Endometrial microvascular endothelial cells (primary cell): ENCODE results near the gene CPA1. TPM values are rescaled to one million over a fixed set of nuclear protein-coding genes. Genes with fewer than 3 reads are reported as not detected.

Source experiments
- in situ Hi-C: cut with HindIII; loops from 2 replicates; pipeline ENCODE4 v1.10.0; 2017; ENCODE audit warnings: low sequenced_read_pairs, low pct_unique_long_range_greater_than_20kb; ENCODE audit errors: inconsistent ontology term
- total RNA-seq: library from RNA; depleted of rRNA; stranded (reverse); fragments of >200 nt; gene quantifications from one replicate; pipeline ENCODE4 v1.2.3, GENCODE V29; 2015; ENCODE audit errors: inconsistent ontology term

Gene CPA1
- total RNA-seq, 1 donor from 2014 or later, result not detected

DNA sequence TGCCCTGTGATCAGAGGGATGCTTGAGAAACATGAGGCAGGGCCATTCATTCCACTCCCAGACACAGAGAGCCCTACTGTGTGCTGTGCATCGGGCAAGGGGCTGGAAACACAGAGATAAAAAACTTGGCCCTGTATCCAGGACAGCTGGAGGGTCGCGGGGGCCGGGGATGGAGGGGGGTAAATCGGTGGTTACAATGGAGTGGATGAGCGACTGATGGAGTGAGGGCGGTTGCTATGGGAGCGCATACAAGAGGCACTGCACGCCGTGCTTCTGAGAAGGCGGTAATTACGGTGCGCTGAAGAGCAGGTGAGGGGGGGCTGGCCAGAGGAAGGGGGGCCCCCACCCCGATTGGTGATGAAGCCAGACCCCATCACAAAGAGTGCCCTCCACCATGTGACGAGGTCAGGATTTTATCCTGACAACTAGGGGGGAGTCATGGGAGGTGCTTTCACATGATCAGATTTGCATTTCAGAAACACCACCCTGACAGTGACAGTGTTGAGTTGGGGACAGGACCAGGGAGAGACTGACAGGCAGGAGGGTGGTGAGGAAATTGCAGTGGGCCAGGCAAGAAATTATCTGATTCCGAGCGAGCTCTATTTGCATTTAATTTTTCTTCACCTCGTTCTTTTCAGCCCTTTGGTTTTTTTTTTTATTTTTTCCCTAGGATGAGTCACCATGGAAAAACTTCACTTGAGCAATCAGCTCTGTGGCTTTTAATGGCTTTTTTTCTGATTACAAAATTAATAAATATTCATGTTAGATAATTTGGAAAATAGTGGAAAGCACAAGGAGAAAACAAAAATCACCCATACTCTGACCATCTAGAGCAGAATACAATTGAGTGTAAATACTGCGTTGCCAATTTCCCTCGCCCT is 27.9 kb upstream of the CPA1 start:
- in situ Hi-C loops, result no loop called here

DNA sequence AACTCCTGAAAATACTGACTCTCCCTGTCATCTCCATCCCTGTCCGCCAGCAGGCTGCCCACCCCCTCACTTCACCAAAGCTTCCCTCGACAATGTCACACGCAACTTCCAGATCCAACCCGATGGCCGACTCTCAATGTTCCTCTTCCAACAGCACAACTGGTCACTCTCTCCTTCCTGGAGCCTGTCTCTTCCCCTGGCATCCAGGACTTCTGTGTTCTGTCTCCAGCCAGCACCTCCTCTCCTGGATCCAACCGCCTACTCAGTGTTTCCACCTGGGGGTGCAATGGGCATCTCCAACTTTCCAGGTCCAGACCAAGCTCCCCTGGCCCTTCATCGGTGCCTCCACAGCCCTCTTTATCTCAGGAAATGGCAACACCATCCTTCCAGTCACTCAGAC is 27.1 kb upstream of the CPA1 start:
- in situ Hi-C loops, result no loop called here

DNA sequence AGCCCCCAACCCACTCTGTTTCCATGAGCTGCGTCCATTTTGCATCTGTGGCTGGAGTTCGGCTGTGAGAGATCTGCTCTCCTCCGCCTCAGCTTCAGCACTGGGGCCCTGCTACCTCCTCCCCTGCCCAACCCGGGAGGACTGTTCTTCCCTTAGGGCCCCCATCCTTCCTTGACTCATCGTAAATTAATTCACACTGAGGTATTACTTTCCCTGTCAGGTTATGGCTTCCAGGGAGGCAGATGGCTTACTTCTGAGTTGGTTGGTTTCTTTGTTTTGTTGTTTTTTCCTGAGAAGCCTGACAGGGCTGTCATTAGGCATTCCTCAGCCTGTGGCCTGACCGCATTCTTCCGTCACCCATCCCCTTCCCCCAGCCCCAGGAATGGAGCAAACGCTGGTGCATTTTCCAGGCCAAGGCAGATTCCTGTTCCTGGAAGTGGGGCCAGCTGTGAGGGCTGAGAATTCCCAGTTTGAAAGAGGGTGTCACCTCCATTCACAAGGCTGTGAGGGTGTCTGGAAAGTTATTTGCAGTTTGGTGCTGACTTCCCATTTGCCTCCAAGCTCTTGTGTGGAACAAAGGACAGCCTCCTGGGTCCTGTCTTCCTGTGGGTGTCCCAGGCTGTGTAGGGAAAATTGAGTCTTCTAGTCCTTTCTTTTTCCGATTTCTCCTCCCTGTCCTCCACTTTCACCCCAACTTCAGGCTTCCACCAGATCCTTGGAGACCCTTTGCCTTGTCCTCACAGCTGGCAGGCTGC is 24.0 kb upstream of the CPA1 start:
- in situ Hi-C loops, result no loop called here

DNA sequence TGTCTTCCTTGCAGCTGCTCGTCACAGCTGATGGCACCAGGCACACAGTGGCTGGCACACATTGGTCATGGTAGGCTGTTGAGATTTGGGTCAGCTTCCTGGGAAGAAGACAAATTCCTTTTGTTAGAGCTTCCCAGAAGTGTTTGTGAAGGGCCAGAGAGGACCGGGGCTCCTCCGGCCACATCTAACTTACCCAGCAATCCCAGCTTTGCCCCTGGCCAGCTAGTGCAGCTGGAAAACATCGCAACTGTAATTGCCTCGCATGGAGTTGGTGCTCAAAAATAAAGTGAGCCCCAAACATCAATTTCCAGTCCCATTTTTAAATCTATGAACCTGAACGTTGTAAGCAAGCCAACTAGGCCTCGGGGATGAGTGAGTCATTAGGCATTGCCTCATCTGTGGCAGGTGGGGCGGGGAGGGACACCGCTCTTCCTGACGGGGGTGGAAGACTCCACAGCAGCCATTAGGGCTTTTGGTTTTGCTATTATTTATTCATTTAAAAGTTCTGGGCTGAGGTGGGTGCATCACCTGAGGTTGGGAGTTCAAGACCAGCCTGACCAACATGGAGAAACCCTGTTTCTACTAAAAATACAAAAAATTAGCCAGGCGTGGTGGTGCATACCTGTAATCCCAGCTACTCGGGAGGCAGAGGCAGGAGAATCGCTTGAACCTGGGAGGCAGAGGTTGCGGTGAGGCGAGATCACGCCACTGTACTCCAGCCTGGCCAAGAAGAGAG is 23.2 kb upstream of the CPA1 start:
- in situ Hi-C loops, result no loop called here

DNA sequence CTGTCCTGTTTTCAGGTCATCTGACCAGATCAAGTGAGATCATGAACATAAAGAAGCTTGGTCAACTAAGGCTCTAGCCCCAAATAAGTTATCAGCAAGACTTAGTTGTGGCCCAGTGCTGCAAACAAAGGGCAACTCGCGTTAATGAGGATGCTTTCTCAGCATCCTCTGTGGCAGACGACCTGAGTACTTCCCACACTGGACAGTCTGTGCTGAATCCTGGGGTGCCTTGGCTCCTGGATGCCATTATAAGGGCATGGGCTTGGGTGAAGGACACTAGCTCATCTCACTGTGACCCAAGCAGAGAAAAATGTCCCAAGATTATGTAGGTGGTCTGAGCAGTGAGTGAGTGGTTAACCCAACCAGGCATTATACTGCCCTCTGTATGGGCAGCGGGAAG is 21.8 kb upstream of the CPA1 start:
- in situ Hi-C loops, result no loop called here

DNA sequence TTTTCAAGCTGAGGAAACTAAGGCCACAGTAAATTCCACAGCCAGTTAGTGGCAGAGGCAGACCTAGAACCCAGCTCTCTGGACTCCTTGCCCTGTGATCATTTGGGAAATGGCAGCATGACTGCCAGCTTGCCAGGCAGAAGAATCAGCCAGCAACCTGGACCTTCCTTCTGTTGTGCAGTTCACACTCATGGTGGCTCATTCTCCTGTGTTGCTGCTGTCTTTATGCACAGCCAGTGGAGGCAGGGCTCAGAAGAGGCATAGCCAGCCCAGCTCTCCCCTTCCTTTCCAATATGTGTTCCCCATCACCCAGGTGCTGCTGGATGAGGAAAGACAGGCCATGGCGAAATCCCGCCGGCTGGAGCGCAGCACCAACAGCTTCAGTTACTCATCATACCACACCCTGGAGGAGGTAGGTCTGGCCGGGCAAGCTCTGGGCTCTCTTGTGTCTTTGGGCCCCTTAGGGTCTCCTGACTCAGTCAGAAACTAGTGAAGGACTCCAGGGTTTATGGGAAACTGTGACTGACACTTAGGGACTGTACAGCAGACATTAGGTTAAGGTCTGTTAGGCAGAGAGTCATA is 20.9 kb upstream of the CPA1 start:
- in situ Hi-C loops, result no loop called here

DNA sequence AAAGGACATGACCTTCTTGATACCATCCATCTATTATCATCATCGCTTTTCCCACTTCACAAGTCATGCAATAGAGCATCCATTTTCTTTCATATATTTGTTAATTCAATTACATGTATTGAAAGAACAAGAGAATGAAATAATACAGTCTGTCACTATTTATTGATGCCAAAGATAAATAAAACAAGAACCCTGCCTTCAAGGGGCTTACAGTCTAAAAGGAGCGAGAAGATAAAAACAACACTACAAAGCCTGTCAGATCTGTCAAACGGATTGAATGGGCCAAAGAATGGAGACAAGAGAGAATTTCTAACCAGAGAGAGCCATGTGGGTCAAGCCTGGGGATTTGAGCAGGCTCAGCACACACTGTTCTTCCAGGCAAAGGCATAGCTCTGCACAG is 19.8 kb upstream of the CPA1 start:
- in situ Hi-C loops, result no loop called here

DNA sequence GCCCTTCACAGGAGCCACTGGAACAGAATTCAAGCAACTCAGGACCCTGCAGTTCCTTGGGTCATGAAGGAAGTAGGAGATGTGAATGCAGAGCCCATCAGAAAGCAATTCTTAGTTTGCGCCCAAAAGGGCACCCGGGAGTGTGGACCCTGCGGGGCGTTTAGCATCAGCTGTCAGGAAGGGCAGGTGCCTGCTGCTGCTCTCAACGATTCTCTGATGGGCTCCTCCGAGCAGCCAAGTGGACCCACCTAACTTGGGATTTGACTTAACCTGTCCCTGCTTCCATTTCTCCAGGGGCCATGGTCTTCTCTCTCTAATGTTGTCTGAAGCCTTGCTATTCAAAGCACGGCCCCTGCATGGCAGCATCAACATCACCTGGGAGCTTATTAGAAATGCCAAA is 18.6 kb upstream of the CPA1 start:
- in situ Hi-C loops, result no loop called here

DNA sequence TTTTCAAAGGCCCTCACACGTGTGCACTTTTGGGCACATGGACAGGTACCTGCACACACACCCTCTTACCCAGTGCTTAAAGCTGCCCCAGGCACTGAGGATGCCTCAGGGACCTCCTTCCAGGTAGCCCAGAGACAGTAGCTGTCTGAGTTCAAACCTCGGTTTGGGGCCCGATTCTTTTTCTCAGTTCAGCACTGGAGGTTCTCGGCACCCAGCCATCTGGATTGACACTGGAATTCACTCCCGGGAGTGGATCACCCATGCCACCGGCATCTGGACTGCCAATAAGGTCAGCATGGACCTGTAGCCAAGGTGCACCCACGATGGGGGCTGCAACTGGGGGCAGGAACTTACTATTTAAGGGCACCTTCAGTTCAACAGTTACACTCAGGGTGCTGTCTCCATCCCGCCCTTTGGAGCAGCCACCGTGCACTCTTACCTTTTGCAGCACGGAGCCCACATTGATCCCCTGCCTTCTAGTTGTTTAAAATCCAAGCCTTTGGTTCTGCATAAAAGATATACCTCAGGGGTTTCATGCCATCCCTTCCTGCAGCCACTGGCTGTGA is 18.0 kb upstream of the CPA1 start:
- in situ Hi-C loops, result no loop called here

DNA sequence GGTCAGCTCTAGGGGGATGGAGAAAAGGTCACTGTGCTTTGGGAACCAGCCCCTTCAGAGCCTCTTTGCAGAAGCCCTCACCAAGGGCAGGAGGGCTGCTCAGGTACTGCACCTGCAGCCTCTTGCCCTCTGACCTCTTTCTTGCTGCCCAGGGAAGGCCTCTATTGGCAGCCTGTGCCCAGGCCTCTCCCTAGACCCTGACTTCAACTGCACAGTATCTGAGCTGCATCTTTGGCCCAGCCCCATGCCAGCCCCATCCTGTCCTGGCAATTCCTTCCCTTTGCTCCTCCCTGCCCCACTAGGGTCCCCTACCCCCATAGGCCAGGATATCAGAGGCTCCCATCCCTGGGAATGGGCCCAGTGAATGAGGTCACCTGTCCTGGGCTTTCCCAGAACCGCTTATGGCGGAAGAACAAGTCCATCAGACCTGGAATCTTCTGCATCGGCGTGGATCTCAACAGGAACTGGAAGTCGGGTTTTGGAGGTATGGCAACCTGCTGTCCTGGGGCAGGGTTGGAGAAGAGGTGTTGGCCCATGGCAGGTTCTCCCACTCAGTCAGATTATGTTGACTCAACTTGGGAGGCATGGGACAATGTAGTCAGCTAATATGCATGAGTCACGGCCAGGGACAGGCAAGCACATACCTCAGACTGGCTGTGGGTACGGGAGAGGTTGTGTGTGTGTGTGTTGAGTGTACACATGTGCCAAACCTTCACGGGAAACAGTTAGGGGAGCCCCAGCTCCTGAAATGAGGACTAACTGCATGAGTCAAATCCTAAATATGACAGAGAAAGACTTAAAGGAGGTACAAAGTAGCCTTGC is 17.1 kb upstream of the CPA1 start:
- in situ Hi-C loops, result no loop called here

DNA sequence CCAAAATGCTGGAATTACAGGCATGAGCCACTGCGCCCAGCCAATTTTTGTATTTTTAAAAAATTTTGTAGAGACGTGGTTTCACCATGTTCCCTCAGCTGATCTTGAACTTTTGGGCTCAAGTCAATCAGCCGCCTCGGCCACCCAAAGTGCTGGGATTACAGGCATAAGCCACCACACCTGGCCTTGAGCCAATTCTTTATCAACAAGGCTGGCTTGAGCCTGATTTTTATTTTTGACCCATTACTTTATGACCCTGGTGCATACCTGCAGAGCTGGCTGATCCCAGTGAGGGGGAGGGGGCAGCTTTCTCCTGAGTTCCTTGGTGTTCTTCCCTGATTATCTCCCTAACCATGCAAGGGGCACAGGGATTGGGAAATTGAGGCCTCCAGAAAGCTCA is 15.8 kb upstream of the CPA1 start:
- in situ Hi-C loops, result no loop called here

DNA sequence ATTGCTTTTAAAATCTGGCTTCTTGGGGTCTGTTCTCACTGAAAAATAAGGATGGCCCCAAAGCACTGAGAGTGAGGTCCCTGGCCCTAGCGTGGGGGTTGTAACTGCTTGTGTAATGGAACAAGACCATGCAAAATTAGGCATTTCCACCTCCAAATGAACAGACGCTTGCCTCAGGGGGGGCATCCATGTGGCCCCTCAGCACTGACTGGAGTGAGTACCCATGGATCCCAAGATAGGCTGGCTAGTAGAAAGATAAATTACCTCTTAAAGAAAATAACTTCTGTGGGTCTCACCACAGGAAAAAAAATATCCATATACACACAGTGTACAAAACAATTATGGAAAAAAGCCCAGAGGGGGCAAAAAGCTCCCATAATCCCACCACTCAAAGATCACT is 15.2 kb upstream of the CPA1 start:
- in situ Hi-C loops, result no loop called here

DNA sequence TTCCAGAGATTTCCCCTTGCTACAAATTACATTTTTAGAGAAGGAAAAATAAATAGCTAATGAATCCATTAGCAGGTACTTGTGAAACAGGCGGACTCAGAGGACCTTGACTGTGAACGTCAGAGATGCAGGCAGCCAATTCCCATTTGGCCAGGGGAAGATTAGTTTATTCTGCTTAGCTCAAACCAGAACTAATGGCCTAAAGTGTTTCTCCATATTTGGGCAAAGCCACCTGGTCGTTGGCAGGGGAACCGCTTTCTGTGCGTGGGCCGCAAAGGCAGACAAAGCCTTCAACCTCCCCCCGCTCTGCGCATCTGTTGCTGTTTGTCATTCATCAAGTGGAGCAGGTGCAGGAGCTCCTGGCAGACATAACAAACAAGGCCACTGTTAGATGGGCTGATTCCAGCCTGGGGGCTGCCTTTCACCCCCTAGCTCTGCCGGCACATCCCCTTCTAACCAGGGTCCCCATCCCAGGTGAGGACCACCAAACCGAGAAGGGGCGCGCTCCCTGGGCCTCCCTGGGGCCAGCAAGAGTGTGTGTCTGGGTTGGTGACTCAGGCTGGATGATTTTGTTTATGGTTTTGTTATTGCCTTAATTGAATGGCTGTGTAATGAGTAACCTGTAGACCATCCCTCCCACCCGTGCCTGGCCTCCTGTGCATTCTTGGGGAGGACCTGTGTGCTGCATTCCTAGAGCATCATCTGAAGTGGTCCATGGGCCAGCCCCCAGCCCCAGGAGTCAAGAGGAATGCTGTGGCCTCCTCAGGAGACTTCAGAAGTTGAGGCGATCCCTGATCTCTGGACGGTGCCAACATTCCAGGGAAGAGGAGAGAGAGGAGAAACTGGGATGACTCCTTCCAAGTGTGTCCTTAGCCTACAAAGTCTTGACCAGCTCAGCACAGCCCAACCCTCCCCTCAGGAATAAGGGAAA is 14.5 kb upstream of the CPA1 start:
- in situ Hi-C loops, result no loop called here

DNA sequence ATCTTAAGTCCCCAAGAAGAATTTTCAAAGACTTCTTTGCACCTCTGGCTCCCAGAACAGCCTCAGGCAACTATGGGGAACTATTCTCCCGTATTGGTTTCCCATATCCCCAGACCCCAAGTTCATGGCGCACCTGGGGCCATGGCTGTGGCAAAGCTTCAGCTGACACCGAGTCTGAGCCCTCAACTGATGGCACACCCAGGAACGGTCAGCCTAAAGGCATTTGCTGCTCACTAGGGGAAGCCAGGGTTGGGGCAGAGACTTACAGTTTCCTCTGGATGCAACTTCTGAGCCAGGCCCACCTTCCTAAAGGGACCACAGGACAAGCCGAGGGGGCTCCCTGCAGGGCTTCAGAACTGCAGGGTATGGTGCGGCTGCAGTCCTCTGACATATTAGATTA is 13.7 kb upstream of the CPA1 start:
- in situ Hi-C loops, result no loop called here

DNA sequence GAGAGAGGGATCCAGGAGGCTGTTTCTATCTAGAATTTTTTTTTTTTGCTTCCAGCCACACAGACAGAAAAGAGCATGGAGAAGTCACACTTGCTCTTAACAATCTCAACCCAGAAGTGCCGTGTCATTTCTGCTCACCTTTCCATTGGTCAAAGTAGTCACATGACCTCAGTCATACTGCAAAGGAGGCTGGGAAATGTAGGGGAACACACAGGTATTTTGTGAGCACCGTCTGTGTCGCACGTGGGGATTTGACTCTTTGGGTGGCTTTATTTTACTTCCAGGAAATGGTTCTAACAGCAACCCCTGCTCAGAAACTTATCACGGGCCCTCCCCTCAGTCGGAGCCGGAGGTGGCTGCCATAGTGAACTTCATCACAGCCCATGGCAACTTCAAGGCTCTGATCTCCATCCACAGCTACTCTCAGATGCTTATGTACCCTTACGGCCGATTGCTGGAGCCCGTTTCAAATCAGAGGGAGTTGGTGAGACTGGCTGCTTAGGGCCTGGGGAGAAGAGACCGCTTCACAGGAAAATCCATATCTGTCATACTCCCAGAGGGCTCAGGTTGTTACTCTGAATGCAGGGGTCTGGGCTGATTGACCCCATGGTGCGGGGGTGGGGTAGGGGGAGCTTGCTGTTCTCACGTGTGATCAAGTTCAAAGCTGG is 13.1 kb upstream of the CPA1 start:
- in situ Hi-C loops, result no loop called here

DNA sequence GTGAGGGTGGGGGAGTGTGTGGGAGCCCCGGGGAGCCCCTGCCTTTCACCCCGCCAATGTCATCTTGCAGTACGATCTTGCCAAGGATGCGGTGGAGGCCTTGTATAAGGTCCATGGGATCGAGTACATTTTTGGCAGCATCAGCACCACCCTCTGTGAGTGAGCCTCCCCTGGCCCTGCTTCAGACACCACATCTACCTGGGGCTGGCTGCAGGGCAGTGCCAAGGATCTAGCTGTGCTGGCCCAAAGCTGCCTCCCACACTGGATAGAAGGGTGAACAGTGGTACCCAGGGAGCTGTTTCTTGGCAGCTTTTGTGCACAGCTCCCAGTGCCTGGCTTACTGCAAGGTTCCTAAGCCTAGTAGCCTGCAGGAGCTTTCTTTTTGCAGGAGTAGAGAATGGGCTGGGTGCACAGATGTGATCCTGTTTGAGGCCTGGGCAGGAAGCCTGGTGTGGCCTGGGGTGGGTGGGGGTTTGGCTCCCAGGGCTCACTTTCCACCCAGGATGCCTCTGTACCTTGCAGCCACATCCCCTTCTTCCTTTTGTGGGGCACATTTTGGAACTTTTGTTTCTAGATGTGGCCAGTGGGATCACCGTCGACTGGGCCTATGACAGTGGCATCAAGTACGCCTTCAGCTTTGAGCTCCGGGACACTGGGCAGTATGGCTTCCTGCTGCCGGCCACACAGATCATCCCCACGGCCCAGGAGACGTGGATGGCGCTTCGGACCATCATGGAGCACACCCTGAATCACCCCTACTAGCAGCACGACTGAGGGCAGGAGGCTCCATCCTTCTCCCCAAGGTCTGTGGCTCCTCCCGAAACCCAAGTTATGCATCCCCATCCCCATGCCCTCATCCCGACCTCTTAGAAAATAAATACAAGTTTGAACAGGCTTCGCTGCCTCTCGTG is 12.2 kb upstream of the CPA1 start:
- in situ Hi-C loops, result no loop called here
